IPS DF 6.9 (cell line): ENCODE results near the gene CLIC4.

Experiments
- DNase-seq: peaks from one replicate; pipeline ENCODE4 v3.0.0-alpha.2; 2013; ENCODE audit warnings: low read depth, low spot score
- H3K27ac ChIP-seq: one replicate; pipeline ENCODE4 v1.5.1; 2013; ENCODE audit warnings: low read length, control low read depth
- H3K27me3 ChIP-seq: 2 replicates; pipeline ENCODE4 v1.6.1; 2013; ENCODE audit warnings: mild to moderate bottlenecking, low read length; ENCODE audit not compliant: control insufficient read depth, insufficient read depth
- H3K36me3 ChIP-seq: 2 replicates; pipeline ENCODE4 v1.6.1; 2013; ENCODE audit warnings: low read length; ENCODE audit not compliant: control insufficient read depth, insufficient read depth
- H3K4me1 ChIP-seq: 2 replicates; pipeline ENCODE4 v1.6.1; 2013; ENCODE audit warnings: low read length; ENCODE audit not compliant: control insufficient read depth, insufficient read depth
- H3K4me3 ChIP-seq: 2 replicates; pipeline ENCODE4 v1.5.1; 2013; ENCODE audit warnings: mild to moderate bottlenecking, low read length
- H3K9me3 ChIP-seq: 2 replicates; pipeline ENCODE4 v1.6.1; 2013; ENCODE audit warnings: low read length, inconsistent platforms; ENCODE audit not compliant: control insufficient read depth, insufficient read depth
- WGBS: extraction: QIAGEN DNeasy Blood & Tissue Kit; methylation state at CpG from one replicate; pipeline ENCODE4 v1.1.7; 2013; ENCODE audit warnings: mixed read lengths, missing lambda C conversion rate; ENCODE audit not compliant: insufficient read length, insufficient coverage; 5-methylcytosine and 5-hydroxymethylcytosine counted together

The CLIC4 gene

DNA sequence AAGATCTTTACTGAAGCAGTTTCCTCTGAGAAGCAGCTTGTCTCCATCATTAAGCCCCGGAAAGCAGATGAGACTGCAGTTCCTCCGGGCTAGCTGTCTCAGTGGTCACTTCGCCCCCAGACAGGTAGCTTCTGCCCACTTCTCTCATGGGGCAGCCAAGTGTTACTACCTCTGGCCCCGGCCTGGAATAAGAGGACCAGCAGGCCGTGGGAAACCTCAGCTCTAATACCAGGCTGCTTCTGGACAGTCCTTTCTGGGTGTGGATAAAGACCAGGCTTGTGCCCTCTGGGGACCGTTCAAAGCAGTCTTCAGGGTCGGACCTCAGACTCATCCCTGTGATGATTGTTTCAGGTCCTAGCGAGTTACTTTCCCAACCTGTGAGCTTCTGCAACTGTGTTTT lies 130.0 kb downstream of the CLIC4 start:
- H3K9me3 ChIP-seq, result no peaks in the 10 kb centered on the region
- no peak overlapping the region for H3K27ac ChIP-seq
- H3K4me1 ChIP-seq, result no peaks in the 10 kb centered on the region
- no peaks in the 10 kb centered on the region for H3K36me3 ChIP-seq
- no peak for DNase-seq
- WGBS, result no CpG with 5 or more reads among the region's 8 CpGs
- no peaks in the 10 kb centered on the region for H3K27me3 ChIP-seq
- no peak overlapping the region for H3K4me3 ChIP-seq

DNA sequence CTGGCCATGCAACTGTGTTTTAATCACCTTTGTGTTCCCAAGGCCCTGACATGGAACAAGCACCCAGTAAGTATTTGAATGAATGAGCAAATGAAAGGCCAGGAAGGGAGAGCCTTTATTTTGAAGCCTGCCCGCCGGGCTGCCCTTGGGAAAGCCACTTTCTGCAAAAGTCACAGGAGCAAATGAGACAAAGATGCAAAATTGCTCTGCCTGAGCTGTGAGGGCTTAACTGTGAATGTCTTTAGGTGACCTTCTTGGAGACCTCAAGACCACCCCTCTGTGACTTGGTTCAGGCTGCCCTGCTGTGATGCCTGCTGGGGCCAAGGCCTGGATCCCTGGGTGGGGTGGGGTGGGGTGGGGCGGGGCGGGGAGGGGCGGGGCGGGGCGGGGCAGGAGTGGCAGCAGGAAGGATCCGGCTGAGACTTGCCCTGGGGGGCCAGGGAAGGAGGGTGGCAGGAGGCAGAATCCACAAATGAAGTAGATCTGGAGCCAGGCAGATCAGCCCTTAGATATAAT lies 130.8 kb downstream of the CLIC4 start:
- no CpG with 5 or more reads among the region's 8 CpGs for WGBS
- no peaks in the 10 kb centered on the region for H3K4me1 ChIP-seq
- H3K4me3 ChIP-seq, result no peak overlapping the region
- no peaks in the 10 kb centered on the region for H3K27me3 ChIP-seq
- H3K27ac ChIP-seq, result no peak overlapping the region
- no peaks in the 10 kb centered on the region for H3K36me3 ChIP-seq
- DNase-seq, result no peak
- no peaks in the 10 kb centered on the region for H3K9me3 ChIP-seq

DNA sequence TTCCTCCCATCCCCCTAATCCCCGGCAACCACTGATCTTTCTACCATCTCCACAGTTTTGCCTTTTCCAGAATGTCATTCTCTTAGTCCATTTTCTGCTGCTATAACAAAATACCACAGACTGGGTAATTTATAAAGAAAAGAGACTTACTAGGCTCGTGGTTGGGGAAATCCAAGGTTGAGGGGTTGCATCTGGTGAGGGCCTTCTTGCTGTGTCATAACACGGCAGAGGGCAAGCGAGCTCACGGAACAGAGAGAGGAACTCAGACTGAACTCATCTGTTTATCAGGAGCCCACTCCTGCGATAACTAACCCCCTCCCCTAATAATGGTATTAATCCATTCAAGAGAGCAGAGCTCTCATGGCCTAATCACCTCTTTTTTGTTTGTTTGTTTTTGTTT lies 132.8 kb downstream of the CLIC4 start:
- no peaks in the 10 kb centered on the region for H3K9me3 ChIP-seq
- H3K27me3 ChIP-seq, result no peaks in the 10 kb centered on the region
- no peaks in the 10 kb centered on the region for H3K36me3 ChIP-seq
- no peak overlapping the region for H3K4me3 ChIP-seq
- WGBS, result no CpG with 5 or more reads among the region's 6 CpGs
- no peaks in the 10 kb centered on the region for H3K4me1 ChIP-seq
- no peak overlapping the region for H3K27ac ChIP-seq
- no peak for DNase-seq

- Histone ChIP-seq H3K4me3 (no peak overlapping the region), H3K9me3 (no peaks in the 10 kb centered on the region), H3K27me3 (no peaks in the 10 kb centered on the region), H3K4me1 (no peaks in the 10 kb centered on the region), H3K36me3 (no peaks in the 10 kb centered on the region), H3K27ac (no peak overlapping the region)
- no peak for DNase-seq
- no CpG with 5 or more reads among the region's 7 CpGs for WGBS
Observed at GRCh38 chr1:24878775-24879742, 133.8 kb downstream of the CLIC4 start.

- DNase-seq, result no peak
- Histone ChIP-seq H3K4me1 (no peaks in the 10 kb centered on the region), H3K36me3 (no peaks in the 10 kb centered on the region), H3K4me3 (no peak overlapping the region), H3K27ac (no peak overlapping the region), H3K27me3 (no peaks in the 10 kb centered on the region), H3K9me3 (no peaks in the 10 kb centered on the region)
- no CpG with 5 or more reads among the region's 1 CpG for WGBS
Observed at GRCh38 chr1:24881034-24881433, 135.8 kb downstream of the CLIC4 start.

DNA sequence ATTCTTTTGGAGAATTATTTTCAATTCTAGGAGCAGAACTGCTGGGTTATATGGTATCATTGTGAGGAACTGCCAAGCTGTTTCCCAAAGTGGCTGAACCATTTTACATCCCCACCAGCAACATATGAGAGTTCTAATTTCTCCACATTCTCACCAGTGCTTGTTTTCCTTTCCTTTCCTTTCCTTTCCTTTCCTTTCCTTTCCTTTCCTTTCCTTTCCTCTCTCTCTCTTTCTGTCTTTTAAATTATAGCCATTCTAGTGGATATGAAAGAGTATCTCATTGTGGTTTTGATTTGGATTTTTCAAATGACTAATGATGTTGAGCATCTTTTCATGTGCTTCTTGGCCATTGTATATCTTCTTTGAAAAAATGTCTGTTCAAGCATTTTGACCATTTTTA lies 139.5 kb downstream of the CLIC4 start:
- H3K27me3 ChIP-seq, result no peaks in the 10 kb centered on the region
- no peaks in the 10 kb centered on the region for H3K4me1 ChIP-seq
- no peaks in the 10 kb centered on the region for H3K9me3 ChIP-seq
- H3K4me3 ChIP-seq, result no peak overlapping the region
- H3K36me3 ChIP-seq, result no peaks in the 10 kb centered on the region
- DNase-seq, result no peak
- no peak overlapping the region for H3K27ac ChIP-seq

DNA sequence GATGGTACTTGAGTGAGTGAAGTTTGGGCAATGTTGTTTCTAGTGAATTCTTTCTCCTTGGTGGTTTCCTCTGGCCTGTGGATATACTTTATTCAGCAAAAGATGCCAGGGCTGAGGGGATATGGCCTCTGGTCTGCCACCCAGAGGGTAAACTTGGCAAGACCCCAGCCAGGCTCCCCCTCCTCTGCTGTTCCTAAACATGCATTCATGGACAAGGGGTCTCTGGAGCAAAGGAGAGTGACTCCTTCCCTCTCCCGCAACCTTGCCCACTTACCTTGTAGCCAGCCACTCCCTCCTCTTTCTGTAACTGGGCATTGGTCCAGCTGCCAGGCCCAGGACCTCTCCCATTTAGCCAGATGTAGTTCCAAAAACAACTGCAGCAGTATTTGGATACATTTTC lies 141.0 kb downstream of the CLIC4 start:
- Histone ChIP-seq H3K36me3 (no peaks in the 10 kb centered on the region), H3K9me3 (no peaks in the 10 kb centered on the region; the same call in 1 of the 2 replicates), H3K4me1 (no peaks in the 10 kb centered on the region), H3K27ac (no peak overlapping the region), H3K27me3 (no peaks in the 10 kb centered on the region), H3K4me3 (no peak overlapping the region)
- no peak for DNase-seq
- WGBS, result no CpG with 5 or more reads among the region's 1 CpG

GRCh38 chr1:24888061-24888970 lies 143.1 kb downstream of the CLIC4 start:
- no peaks in the 10 kb centered on the region for H3K27me3 ChIP-seq
- H3K36me3 ChIP-seq, result no peaks in the 10 kb centered on the region
- no peaks in the 10 kb centered on the region; the same call in 1 of the 2 replicates for H3K9me3 ChIP-seq
- no CpG with 5 or more reads among the region's 9 CpGs for WGBS
- no peak overlapping the region for H3K4me3 ChIP-seq
- no peaks in the 10 kb centered on the region for H3K4me1 ChIP-seq
- DNase-seq, result no peak
- no peak overlapping the region for H3K27ac ChIP-seq

DNA sequence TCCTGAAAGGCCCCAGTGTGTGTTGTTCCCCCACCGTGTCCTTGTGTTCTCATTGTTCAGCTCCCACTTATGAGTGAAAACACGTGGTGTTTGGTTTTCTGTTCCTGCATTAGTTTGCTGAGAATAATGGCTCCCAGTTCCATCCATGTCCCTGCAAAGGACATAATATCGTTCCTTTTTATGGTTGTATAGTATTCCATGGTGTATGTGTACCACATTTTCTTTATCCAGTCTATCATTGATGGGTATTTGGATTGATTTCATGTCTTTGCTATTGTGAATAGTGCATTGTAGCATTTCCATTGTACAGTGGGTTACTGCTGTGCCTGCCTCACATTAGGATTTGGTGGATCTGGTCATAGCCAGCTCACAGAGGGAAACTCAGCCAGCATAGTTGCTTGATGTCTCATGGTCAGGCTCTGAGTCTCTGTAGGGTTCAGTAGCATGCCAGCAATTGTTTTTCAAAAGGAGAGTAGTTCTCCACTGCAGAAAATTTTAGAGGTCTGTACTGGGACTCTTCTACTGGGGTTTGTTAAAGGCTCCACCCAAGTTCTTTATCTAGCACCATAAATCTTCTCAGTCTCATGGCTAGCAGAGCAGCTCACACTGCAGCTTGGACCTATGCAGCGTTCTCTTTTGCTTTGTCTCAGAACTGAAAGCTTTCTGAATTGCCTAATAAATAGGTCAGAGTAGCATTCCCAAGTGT lies 143.9 kb downstream of the CLIC4 start:
- no peak for DNase-seq
- no peak overlapping the region for H3K4me3 ChIP-seq
- H3K27ac ChIP-seq, result no peak overlapping the region
- WGBS, result no CpG with 5 or more reads among the region's 4 CpGs
- H3K9me3 ChIP-seq, result no peaks in the 10 kb centered on the region; the same call in 1 of the 2 replicates
- H3K4me1 ChIP-seq, result no peaks in the 10 kb centered on the region
- no peaks in the 10 kb centered on the region for H3K27me3 ChIP-seq
- no peaks in the 10 kb centered on the region for H3K36me3 ChIP-seq

DNA sequence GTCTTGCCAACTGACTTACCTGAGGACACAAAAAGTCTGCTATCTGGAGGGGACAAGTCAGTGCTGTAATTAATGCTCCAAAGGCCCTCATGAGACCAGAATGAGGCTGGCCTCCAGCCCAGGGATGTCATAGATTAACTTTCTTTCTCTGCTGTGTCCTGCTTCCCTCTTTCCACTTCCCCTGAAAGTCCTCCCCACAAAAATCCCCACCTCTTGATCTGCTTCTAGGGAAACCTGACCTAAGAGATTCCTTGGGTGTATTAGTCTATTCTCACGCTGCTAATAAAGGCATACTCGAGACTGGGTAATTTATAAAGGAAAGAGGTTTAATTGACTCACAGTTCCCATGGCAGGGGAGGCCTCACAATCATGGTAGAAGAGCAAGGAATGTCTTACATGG lies 145.6 kb downstream of the CLIC4 start:
- Histone ChIP-seq H3K36me3 (no peaks in the 10 kb centered on the region), H3K27me3 (no peaks in the 10 kb centered on the region), H3K4me3 (no peak overlapping the region), H3K4me1 (no peaks in the 10 kb centered on the region), H3K9me3 (no peaks in the 10 kb centered on the region; the same call in 1 of the 2 replicates), H3K27ac (no peak overlapping the region)
- no peak for DNase-seq
- WGBS, result no CpG with 5 or more reads among the region's 2 CpGs
